GM10266 (cell line): ENCODE data around the gene GRIN2C.

Experiments used
- DNase-seq: peaks from one replicate; pipeline ENCODE4 v3.0.0; 2012; ENCODE audit errors: extremely low spot score
- CTCF ChIP-seq: IDR thresholded peaks from 2 replicates; pipeline ENCODE4 v1.5.1; 2012; ENCODE audit warnings: mild to moderate bottlenecking, low read depth; ENCODE audit not compliant: control insufficient read depth, insufficient read depth; ENCODE audit errors: missing control alignments

GRIN2C gene

GRCh38 chr17:74824961-74825627, 34.6 kb downstream of the GRIN2C start:
- DNase-seq = no peak
- TF ChIP-seq CTCF = no peak

- TF ChIP-seq CTCF = no peak
- DNase-seq = no peak
Measured at GRCh38 chr17:74822939-74823367, 36.7 kb downstream of the GRIN2C start.

GRCh38 chr17:74822335-74822938, 37.2 kb downstream of the GRIN2C start:
- DNase-seq = no peak
- no peak for TF ChIP-seq CTCF

GRCh38 chr17:74821655-74822334, 37.9 kb downstream of the GRIN2C start:
- DNase-seq = no peak
- no peak for TF ChIP-seq CTCF

GRCh38 chr17:74819801-74820436, 39.8 kb downstream of the GRIN2C start:
- no peak for DNase-seq

GRCh38 chr17:74818291-74818938, 41.3 kb downstream of the GRIN2C start:
- no peak for DNase-seq
- TF ChIP-seq CTCF = no peak

More at GRCh38 chr17:74819801-74820436, 39.8 kb downstream of the GRIN2C start:
- no peak for TF ChIP-seq CTCF
